CD4-positive, alpha-beta T cell (primary cell): ENCODE results near the gene GDE1. TPM values are rescaled to one million over a fixed set of nuclear protein-coding genes. Genes with fewer than 3 reads are reported as not detected.

Experiments used
- ATAC-seq: fragments of 200-7000 bp; cut with Tn5 transposase; one replicate; pipeline ENCODE4 v1.10.0; 2022; ENCODE audit warnings: mild to moderate bottlenecking; ENCODE audit not compliant: poor library complexity
- CTCF ChIA-PET: fragments of 350-600 bp; sonication (Branson Sonifier 250); formaldehyde crosslinking; loops from one replicate; lab custom pipeline; 2021; ENCODE audit warnings: antibody characterized with exemption, inconsistent platforms; lab: Charles Lee
- POLR2A ChIA-PET: fragments of 350-600 bp; sonication (Branson Sonifier 250); formaldehyde crosslinking; loops from one replicate; lab custom pipeline; 2021; ENCODE audit warnings: antibody characterized with exemption, inconsistent platforms; lab: Charles Lee
- DNase-seq, 14 experiments: peaks; one replicate each; pipeline ENCODE4 v3.0.0-alpha.2; 2013 to 2020; ENCODE audit warnings: mixed read lengths in 2 of 14
- H3K27ac ChIP-seq, 2 donors: one replicate each; pipeline versions ENCODE4 v1.5.1 to v1.7.0; 2013; ENCODE audit warnings: low read length in 2 of 2, low read depth in 1 of 2, mild to moderate bottlenecking in 1 of 2
- H3K27me3 ChIP-seq, 2 experiments: 1 replicate in 1 of 2; 2 replicates in 1 of 2; pipeline versions ENCODE4 v1.6.1 to v1.7.0; 2013; ENCODE audit warnings: low read length in 2 of 2, control low read depth in 1 of 2, mild to moderate bottlenecking in 1 of 2, moderate library complexity in 1 of 2; ENCODE audit not compliant: insufficient read depth in 2 of 2, control insufficient read depth in 1 of 2
- H3K36me3 ChIP-seq: one replicate; pipeline ENCODE4 v1.6.1; 2013; ENCODE audit warnings: low read length, control low read depth; ENCODE audit not compliant: insufficient read depth
- H3K4me1 ChIP-seq: one replicate; pipeline ENCODE4 v1.6.1; 2013; ENCODE audit warnings: low read length, control low read depth; ENCODE audit not compliant: insufficient read depth
- H3K4me3 ChIP-seq: one replicate; pipeline ENCODE4 v1.5.1; 2013; ENCODE audit warnings: mild to moderate bottlenecking, low read length, moderate library complexity
- H3K9me3 ChIP-seq, 2 experiments: 1 replicate in 1 of 2; 2 replicates in 1 of 2; pipeline versions ENCODE4 v1.6.1 to v1.7.0; 2013; ENCODE audit warnings: low read length in 2 of 2, mild to moderate bottlenecking in 2 of 2, control low read depth in 1 of 2, moderate library complexity in 1 of 2; ENCODE audit not compliant: control insufficient read depth in 1 of 2, insufficient read depth in 1 of 2
- H3K27ac Mint-ChIP-seq: one replicate; pipeline ENCODE4 v1.8.0; 2020; ENCODE audit warnings: mixed read lengths
- H3K27me3 Mint-ChIP-seq: one replicate; pipeline ENCODE4 v1.8.0; 2021; ENCODE audit warnings: mixed read lengths
- H3K36me3 Mint-ChIP-seq: one replicate; pipeline ENCODE4 v1.8.0; 2021; ENCODE audit warnings: low read depth, mixed read lengths
- H3K4me1 Mint-ChIP-seq: one replicate; pipeline ENCODE4 v1.8.0; 2021; ENCODE audit warnings: low read depth, mixed read lengths
- H3K4me3 Mint-ChIP-seq: one replicate; pipeline ENCODE4 v1.8.0; 2020; ENCODE audit warnings: mild to moderate bottlenecking, mixed read lengths
- H3K9me3 Mint-ChIP-seq: one replicate; pipeline ENCODE4 v1.8.0; 2020; ENCODE audit warnings: mixed read lengths
- CTCF ChIP-seq: fragments of 200-600 bp; IDR thresholded peaks from one replicate; pipeline ENCODE4 v1.8.0; 2022; ENCODE audit warnings: antibody characterized with exemption, mild to moderate bottlenecking
- intact Hi-C, 2 experiments: fragments of 100-400 bp; cut with DNase I in 1 of 2; cut with micrococcal nuclease in 1 of 2; formaldehyde crosslinking; loops; one replicate each; pipeline versions ENCODE4 v1.15.1 to v1.9.0; 2023 to 2025; cut with DNase I, micrococcal nuclease
- total RNA-seq, 174 experiments: library from RNA in 2 of 174; stranded (reverse) in 2 of 174; gene quantifications; one replicate each; pipeline ENCODE4 v1.2.3 and lab custom pipeline; 2021 to 2026

Gene GDE1
- total RNA-seq, 2 experiments from 2014 or later: 22.0 to 22.2 TPM

- Mint-ChIP-seq H3K36me3 (peaks cover 64% of the 10 kb centered on the region), H3K9me3 (no peaks in the 10 kb centered on the region), H3K27me3 (no peaks in the 10 kb centered on the region), H3K4me1 (no peaks in the 10 kb centered on the region), H3K4me3 (no peak overlapping the region), H3K27ac (no peak overlapping the region)
- ATAC-seq: no peak
- DNase-seq: no peak
- no peak overlapping the region for H3K4me3 ChIP-seq
- H3K27ac ChIP-seq: no peak overlapping the region
- peaks cover 33% of the 10 kb centered on the region for H3K36me3 ChIP-seq
- TF ChIP-seq CTCF: no peak
- POLR2A ChIA-PET: no interaction called here
- H3K9me3 ChIP-seq: no peaks in the 10 kb centered on the region
- CTCF ChIA-PET: interaction anchor here (1.5 kb wide), 1 partner anchor 13 kb away, joined by 5 read pairs; the partner anchor contains the start of gene VPS35L
- H3K4me1 ChIP-seq: no peaks in the 10 kb centered on the region
- intact Hi-C loops: no loop called here
- no peaks in the 10 kb centered on the region for H3K27me3 ChIP-seq
Observed at GRCh38 chr16:19542138-19542821, 20.4 kb upstream of the GDE1 start.

GRCh38 chr16:19540241-19540970 lies 18.5 kb upstream of the GDE1 start:
- no peak for TF ChIP-seq CTCF
- Histone ChIP-seq H3K36me3 (peaks cover 30% of the 10 kb centered on the region), H3K4me3 (no peak overlapping the region), H3K27me3 (no peaks in the 10 kb centered on the region), H3K27ac (no peak overlapping the region), H3K9me3 (no peaks in the 10 kb centered on the region), H3K4me1 (no peaks in the 10 kb centered on the region)
- Mint-ChIP-seq H3K27ac (no peak overlapping the region), H3K9me3 (no peaks in the 10 kb centered on the region), H3K27me3 (no peaks in the 10 kb centered on the region), H3K36me3 (peaks cover 72% of the 10 kb centered on the region), H3K4me3 (no peak overlapping the region), H3K4me1 (no peaks in the 10 kb centered on the region)
- ChIA-PET POLR2A (no interaction called here), CTCF (interaction anchor here (1.0 to 2.4 kb wide), 2 partner anchors 12 to 14 kb away, joined by 3 to 14 read pairs; partner anchors contain the start of gene VPS35L)
- intact Hi-C loops: no loop called here
- ATAC-seq (no peak), DNase-seq (no peak)

GRCh38 chr16:19532601-19533000 lies 10.7 kb upstream of the GDE1 start:
- DNase-seq (no peak), ATAC-seq (no peak)
- H3K36me3 ChIP-seq: peaks cover 21% of the 10 kb centered on the region
- Mint-ChIP-seq H3K4me1 (no peaks in the 10 kb centered on the region), H3K27me3 (no peaks in the 10 kb centered on the region), H3K36me3 (peaks cover 77% of the 10 kb centered on the region), H3K9me3 (no peaks in the 10 kb centered on the region), H3K27ac (no peak overlapping the region), H3K4me3 (no peak overlapping the region)
- H3K4me3 ChIP-seq: no peak overlapping the region
- H3K27me3 ChIP-seq: no peaks in the 10 kb centered on the region
- ChIA-PET POLR2A (no interaction called here), CTCF (no interaction called here)
- no peak for TF ChIP-seq CTCF
- no peaks in the 10 kb centered on the region for H3K9me3 ChIP-seq
- intact Hi-C loops: no loop called here
- no peaks in the 10 kb centered on the region for H3K4me1 ChIP-seq
- no peak overlapping the region for H3K27ac ChIP-seq
